B cell (primary cell): ENCODE results near the gene SLC10A6. TPM values are rescaled to one million over a fixed set of nuclear protein-coding genes. Genes with fewer than 3 reads are reported as not detected.
A peak's percentile ranks its signal among the peaks of the same experiment; 100 is the strongest.

Source experiments
- ATAC-seq: fragments of 200-7000 bp; cut with Tn5 transposase; one replicate; pipeline ENCODE4 v1.10.0; 2021; ENCODE audit warnings: low read depth, mild to moderate bottlenecking, moderate number of reproducible peaks, moderate library complexity
- CTCF ChIA-PET: fragments of 350-600 bp; sonication (Branson Sonifier 250); formaldehyde crosslinking; loops from one replicate; lab custom pipeline; 2021; ENCODE audit warnings: antibody characterized with exemption, inconsistent platforms; lab: Charles Lee
- POLR2A ChIA-PET: fragments of 350-600 bp; sonication (Branson Sonifier 250); formaldehyde crosslinking; loops from one replicate; lab custom pipeline; 2021; ENCODE audit warnings: antibody characterized with exemption; lab: Charles Lee
- DNase-seq: peaks from one replicate; pipeline ENCODE4 v3.0.0; 2013
- H2AFZ ChIP-seq: 2 replicates; pipeline ENCODE4 v1.6.1; 2012; ENCODE audit warnings: mild to moderate bottlenecking, low read depth, low read length; ENCODE audit not compliant: insufficient read depth, poor library complexity, severe bottlenecking
- H3K27ac ChIP-seq, 2 donors: 1 replicate in 1 of 2; 2 replicates in 1 of 2; pipeline ENCODE4 v1.5.1; 2012 to 2013; ENCODE audit warnings: low read length in 2 of 2, mild to moderate bottlenecking in 2 of 2, moderate library complexity in 1 of 2
- H3K27me3 ChIP-seq, 4 experiments: fragments of 200-600 bp in 1 of 4; sonication (generic) in 1 of 4; replicated peaks in 1 of 4; 1 replicate in 2 of 4; 2 replicates in 2 of 4; pipeline versions ENCODE4 v1.6.1 to v1.7.0; 2013 to 2016; ENCODE audit warnings: low read length in 3 of 4, mild to moderate bottlenecking in 2 of 4, mixed read lengths in 1 of 4, moderate library complexity in 1 of 4; ENCODE audit not compliant: insufficient read depth in 4 of 4, control insufficient read depth in 3 of 4; ENCODE audit errors: control extremely low read depth in 1 of 4
- H3K36me3 ChIP-seq, 2 experiments: replicated peaks in 1 of 2; 1 replicate in 1 of 2; 2 replicates in 1 of 2; pipeline versions ENCODE4 v1.6.1 to v1.7.1; 2013; ENCODE audit warnings: low read length in 1 of 2; ENCODE audit not compliant: insufficient read depth in 2 of 2, control insufficient read depth in 1 of 2; ENCODE audit errors: control extremely low read depth in 1 of 2, extremely low read depth in 1 of 2
- H3K4me1 ChIP-seq, 2 donors: fragments of 200-600 bp in 1 of 2; sonication (generic) in 1 of 2; 1 replicate in 1 of 2; 2 replicates in 1 of 2; pipeline versions ENCODE4 v1.5.1 to v1.6.1; 2013 to 2017; ENCODE audit warnings: low read length in 2 of 2; ENCODE audit not compliant: control insufficient read depth in 2 of 2, insufficient read depth in 2 of 2
- H3K4me2 ChIP-seq: replicated peaks from 2 replicates; pipeline ENCODE3; 2012; ENCODE audit warnings: mild to moderate bottlenecking, low read depth, low read length; ENCODE audit not compliant: poor library complexity, severe bottlenecking
- H3K4me3 ChIP-seq, 5 experiments: fragments of 200-600 bp in 1 of 5; sonication (generic) in 1 of 5; 1 replicate in 3 of 5; 2 replicates in 2 of 5; pipeline versions ENCODE4 v1.5.1 to v1.7.0; 2011 to 2016; ENCODE audit warnings: low read length in 4 of 5, mild to moderate bottlenecking in 4 of 5, low read depth in 2 of 5, control low read depth in 1 of 5, moderate library complexity in 1 of 5; ENCODE audit not compliant: insufficient read depth in 1 of 5; ENCODE audit errors: control extremely low read depth in 1 of 5, extremely low read depth in 1 of 5
- H3K79me2 ChIP-seq: fragments of 200-600 bp; sonication (generic); one replicate; pipeline ENCODE4 v1.6.0; 2016; ENCODE audit warnings: low read length; ENCODE audit not compliant: control insufficient read depth, insufficient read depth
- H3K9ac ChIP-seq: fragments of 200-600 bp; sonication (generic); 2 replicates; pipeline ENCODE4 v1.6.1; 2017; ENCODE audit warnings: mild to moderate bottlenecking, low read length, moderate library complexity
- H3K9me3 ChIP-seq, 3 donors: one replicate each; pipeline versions ENCODE4 v1.6.1 to v1.7.1; 2013; ENCODE audit warnings: low read length in 2 of 3; ENCODE audit not compliant: control insufficient read depth in 2 of 3, insufficient read depth in 1 of 3; ENCODE audit errors: control extremely low read depth in 1 of 3
- H4K20me1 ChIP-seq: 2 replicates; pipeline ENCODE4 v1.6.0; 2012; ENCODE audit warnings: mild to moderate bottlenecking, low read length; ENCODE audit not compliant: insufficient read depth, control insufficient read depth, poor library complexity, severe bottlenecking
- H3K27ac Mint-ChIP-seq: one replicate; pipeline ENCODE4 v1.8.0; 2021; ENCODE audit warnings: mixed read lengths
- H3K27me3 Mint-ChIP-seq: one replicate; pipeline ENCODE4 v1.8.0; 2021; ENCODE audit warnings: mixed read lengths
- H3K4me1 Mint-ChIP-seq: one replicate; pipeline ENCODE4 v1.8.0; 2021; ENCODE audit warnings: mixed read lengths
- H3K4me3 Mint-ChIP-seq: one replicate; pipeline ENCODE4 v1.8.0; 2021; ENCODE audit warnings: mixed read lengths
- H3K9me3 Mint-ChIP-seq: one replicate; pipeline ENCODE4 v1.8.0; 2022; ENCODE audit warnings: mixed read lengths; ENCODE audit not compliant: insufficient read depth
- EZH2 ChIP-seq: IDR thresholded peaks from 2 replicates; pipeline ENCODE4 v1.6.1; 2012; ENCODE audit warnings: borderline replicate concordance, low read depth, mild to moderate bottlenecking, moderate library complexity, low read length; ENCODE audit not compliant: insufficient read depth, poor library complexity, severe bottlenecking
- WGBS: methylation state at CpG from one replicate; pipeline ENCODE4 v1.1.5; 2013; ENCODE audit warnings: missing lambda C conversion rate; ENCODE audit not compliant: insufficient coverage; 5-methylcytosine and 5-hydroxymethylcytosine counted together
- intact Hi-C: fragments of 100-400 bp; cut with micrococcal nuclease; formaldehyde crosslinking; loops from one replicate; pipeline ENCODE4 v1.10.0; 2022
- polyA plus RNA-seq: library from polyadenylated mRNA; depleted of rRNA; stranded (reverse); fragments of >200 nt; gene quantifications from 2 replicates; pipeline ENCODE4 v1.2.3, GENCODE V29; 2012
- total RNA-seq, 2 donors: library from RNA; stranded (reverse); fragments of 120-200 nt in 1 of 2; gene quantifications; 1 replicate in 1 of 2; 2 replicates in 1 of 2; pipeline versions ENCODE4 v1.2.3 to v1.2.4, GENCODE V29; 2013 to 2022
- TF ChIP-seq, protein P1 (sequence below): fragments of 200-600 bp; IDR thresholded peaks from one replicate; pipeline ENCODE4 v1.8.0; 2022; ENCODE audit warnings: antibody characterized with exemption, mild to moderate bottlenecking

The SLC10A6 gene
- total and polyA plus RNA-seq, 2 donors (not counting 1 experiment from before 2014, with no cell fraction given) = not detected

DNA sequence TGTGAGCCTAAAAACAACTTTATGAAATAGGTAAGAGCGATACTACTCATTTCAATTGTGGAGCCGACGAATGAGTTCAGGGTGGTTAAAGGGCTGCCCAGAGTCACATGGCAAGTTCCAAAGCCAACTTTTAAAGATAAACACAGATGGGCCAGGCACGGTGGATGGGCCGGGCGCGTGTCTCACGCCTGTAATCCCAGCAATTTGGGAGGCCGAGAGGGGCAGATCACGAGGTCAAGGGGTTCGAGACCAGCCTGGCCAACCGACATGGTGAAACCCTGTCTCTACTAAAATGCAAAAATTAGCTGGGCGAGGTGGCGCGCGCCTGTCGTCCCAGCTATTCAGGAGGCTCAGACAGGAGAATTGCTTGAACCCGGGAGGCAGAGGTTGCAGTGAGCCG is 44.0 kb upstream of the SLC10A6 start:
- ChIA-PET POLR2A (no interaction called here), CTCF (interaction anchor here (1.2 to 1.9 kb wide), 4 partner anchors 8 to 394 kb away, joined by 3 to 9 read pairs (median 3); no protein-coding TSS in a partner anchor)
- H3K27me3 Mint-ChIP-seq = peaks cover 24% of the 10 kb centered on the region
- Histone ChIP-seq H3K79me2 (no peaks in the 10 kb centered on the region), H3K4me2 (no peak overlapping the region), H3K36me3 (no peaks in the 10 kb centered on the region), H3K27me3 (peaks cover 0 to 24% (median 9%) of the 10 kb centered on the region in 4 experiments), H2AFZ (no peak overlapping the region), H3K9ac (no peak overlapping the region), H3K4me1 (peaks cover 10 to 13% of the 10 kb centered on the region in 2 donors), H3K9me3 (no peaks in the 10 kb centered on the region), H4K20me1 (no peaks in the 10 kb centered on the region), H3K27ac (no peak overlapping the region), H3K4me3 (no peak overlapping the region)
- H3K9me3 Mint-ChIP-seq = no peaks in the 10 kb centered on the region
- WGBS = 96% methylated on average over 19 of the region's 19 CpGs
- no peak for ATAC-seq
- DNase-seq = no peak
- no peak overlapping the region for H3K27ac Mint-ChIP-seq
- no peak for TF ChIP-seq EZH2
- TF ChIP-seq, protein P1, sequence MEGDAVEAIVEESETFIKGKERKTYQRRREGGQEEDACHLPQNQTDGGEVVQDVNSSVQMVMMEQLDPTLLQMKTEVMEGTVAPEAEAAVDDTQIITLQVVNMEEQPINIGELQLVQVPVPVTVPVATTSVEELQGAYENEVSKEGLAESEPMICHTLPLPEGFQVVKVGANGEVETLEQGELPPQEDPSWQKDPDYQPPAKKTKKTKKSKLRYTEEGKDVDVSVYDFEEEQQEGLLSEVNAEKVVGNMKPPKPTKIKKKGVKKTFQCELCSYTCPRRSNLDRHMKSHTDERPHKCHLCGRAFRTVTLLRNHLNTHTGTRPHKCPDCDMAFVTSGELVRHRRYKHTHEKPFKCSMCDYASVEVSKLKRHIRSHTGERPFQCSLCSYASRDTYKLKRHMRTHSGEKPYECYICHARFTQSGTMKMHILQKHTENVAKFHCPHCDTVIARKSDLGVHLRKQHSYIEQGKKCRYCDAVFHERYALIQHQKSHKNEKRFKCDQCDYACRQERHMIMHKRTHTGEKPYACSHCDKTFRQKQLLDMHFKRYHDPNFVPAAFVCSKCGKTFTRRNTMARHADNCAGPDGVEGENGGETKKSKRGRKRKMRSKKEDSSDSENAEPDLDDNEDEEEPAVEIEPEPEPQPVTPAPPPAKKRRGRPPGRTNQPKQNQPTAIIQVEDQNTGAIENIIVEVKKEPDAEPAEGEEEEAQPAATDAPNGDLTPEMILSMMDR = no peak
- intact Hi-C loops = no loop called here
- H3K4me1 Mint-ChIP-seq = peaks cover 9% of the 10 kb centered on the region
- H3K4me3 Mint-ChIP-seq = peak overlapping the region; percentile 78

- Histone ChIP-seq H3K4me3 (peak overlapping the region in 4 of 5 experiments; percentile 33 to 58 (median 50)), H3K27ac (no peak overlapping the region), H3K9me3 (no peaks in the 10 kb centered on the region), H3K27me3 (peaks cover 0 to 24% (median 9%) of the 10 kb centered on the region in 4 experiments), H3K79me2 (no peaks in the 10 kb centered on the region), H3K36me3 (no peaks in the 10 kb centered on the region), H3K4me1 (peaks cover 10 to 13% of the 10 kb centered on the region in 2 donors), H4K20me1 (no peaks in the 10 kb centered on the region), H3K9ac (peak overlapping the region; percentile 62), H2AFZ (peak overlapping the region; percentile 73), H3K4me2 (peak overlapping the region; percentile 92)
- 24% methylated on average over 11 of the region's 13 CpGs for WGBS
- ChIA-PET CTCF (interaction anchor here (1.4 to 1.9 kb wide), 3 partner anchors 9 to 394 kb away, joined by 3 to 9 read pairs (median 3); no protein-coding TSS in a partner anchor), POLR2A (no interaction called here)
- Mint-ChIP-seq H3K9me3 (no peaks in the 10 kb centered on the region), H3K4me3 (peak overlapping the region; percentile 78), H3K27me3 (peaks cover 28% of the 10 kb centered on the region), H3K27ac (no peak overlapping the region), H3K4me1 (peaks cover 9% of the 10 kb centered on the region)
- ATAC-seq = no peak
- TF ChIP-seq, protein P1 = no peak
- no peak for TF ChIP-seq EZH2
- intact Hi-C loops = no loop called here
- DNase-seq = no peak
These were observed 43.4 kb upstream of the SLC10A6 start for GRCh38 chr4:86892636-86892960.
